B cell (primary cell): ENCODE data around the gene CAMK1D.

Experiments used
- CTCF ChIP-seq: fragments of 200-600 bp; IDR thresholded peaks from one replicate; pipeline ENCODE4 v1.8.0; 2022; ENCODE audit warnings: antibody characterized with exemption, mild to moderate bottlenecking
- EZH2 ChIP-seq: IDR thresholded peaks from 2 replicates; pipeline ENCODE4 v1.6.1; 2012; ENCODE audit warnings: borderline replicate concordance, low read depth, mild to moderate bottlenecking, moderate library complexity, low read length; ENCODE audit not compliant: insufficient read depth, poor library complexity, severe bottlenecking

GRCh38 chr10:12711350-12711708, 362.0 kb downstream of the CAMK1D start:
- TF ChIP-seq EZH2: no peak
- peak; percentile 57 for TF ChIP-seq CTCF
